ENCODE results near the gene KLRK1.

KLRK1 gene

DNA sequence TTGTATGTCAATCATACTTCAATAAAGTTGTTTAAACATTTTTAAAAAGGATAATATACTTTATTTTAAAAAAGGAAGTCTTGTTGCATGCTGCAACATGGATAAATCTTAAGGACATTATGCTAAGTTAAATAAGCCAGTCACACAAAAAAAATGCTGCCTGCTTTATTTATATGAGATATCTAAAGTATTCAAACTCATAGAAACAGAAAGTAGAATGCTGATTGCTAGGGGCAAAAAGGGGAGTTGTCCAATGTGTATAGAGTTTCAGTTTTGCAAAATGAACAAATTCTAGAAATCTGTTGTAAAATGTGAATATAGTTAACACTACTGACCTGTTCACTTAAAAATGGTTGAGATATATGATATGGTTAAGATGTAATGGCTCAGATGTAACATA lies 11.0 kb upstream of the KLRK1 start:
- TF ChIP-seq, protein P1, sequence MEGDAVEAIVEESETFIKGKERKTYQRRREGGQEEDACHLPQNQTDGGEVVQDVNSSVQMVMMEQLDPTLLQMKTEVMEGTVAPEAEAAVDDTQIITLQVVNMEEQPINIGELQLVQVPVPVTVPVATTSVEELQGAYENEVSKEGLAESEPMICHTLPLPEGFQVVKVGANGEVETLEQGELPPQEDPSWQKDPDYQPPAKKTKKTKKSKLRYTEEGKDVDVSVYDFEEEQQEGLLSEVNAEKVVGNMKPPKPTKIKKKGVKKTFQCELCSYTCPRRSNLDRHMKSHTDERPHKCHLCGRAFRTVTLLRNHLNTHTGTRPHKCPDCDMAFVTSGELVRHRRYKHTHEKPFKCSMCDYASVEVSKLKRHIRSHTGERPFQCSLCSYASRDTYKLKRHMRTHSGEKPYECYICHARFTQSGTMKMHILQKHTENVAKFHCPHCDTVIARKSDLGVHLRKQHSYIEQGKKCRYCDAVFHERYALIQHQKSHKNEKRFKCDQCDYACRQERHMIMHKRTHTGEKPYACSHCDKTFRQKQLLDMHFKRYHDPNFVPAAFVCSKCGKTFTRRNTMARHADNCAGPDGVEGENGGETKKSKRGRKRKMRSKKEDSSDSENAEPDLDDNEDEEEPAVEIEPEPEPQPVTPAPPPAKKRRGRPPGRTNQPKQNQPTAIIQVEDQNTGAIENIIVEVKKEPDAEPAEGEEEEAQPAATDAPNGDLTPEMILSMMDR (IDR thresholded peaks at IDR 0.05), result no peak

DNA sequence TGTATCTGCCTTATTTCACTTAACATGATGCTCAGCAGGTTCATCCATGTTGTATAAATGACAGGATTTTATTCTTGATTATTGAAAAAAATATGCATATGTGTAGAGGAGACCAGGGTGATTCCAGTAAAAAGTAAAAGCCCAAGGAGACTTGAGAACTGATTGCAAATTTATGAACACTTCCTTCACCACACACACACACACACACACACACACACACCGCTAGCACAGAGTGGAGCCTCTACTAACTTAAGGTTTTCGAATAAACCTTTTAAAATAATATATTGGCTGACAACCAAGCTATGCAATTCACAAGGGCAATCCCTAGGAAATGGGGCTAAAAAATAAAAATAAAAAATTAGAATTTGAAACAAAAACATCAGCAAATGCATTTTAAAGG lies 8.3 kb upstream of the KLRK1 start:
- TF ChIP-seq, protein P1 (IDR thresholded peaks at IDR 0.05), result no peak

DNA sequence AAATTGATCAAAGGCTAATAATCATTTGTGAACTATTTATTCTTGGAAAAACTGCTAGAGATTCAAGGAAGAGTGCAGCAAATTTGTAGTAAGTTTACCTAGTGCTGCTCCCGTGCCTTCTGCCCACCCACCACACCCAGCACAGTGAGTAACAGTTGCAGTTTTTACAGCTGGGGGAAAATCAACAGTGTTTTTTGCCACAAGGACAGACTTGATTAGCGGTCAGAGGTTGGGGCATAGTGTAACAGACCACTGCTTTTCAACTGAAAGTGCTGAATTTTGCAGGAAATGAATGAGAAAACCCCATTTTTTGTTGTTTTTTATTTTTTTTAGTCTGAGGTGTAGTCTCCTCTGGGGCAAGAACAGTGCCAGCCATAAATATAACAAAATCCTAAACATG lies 7.5 kb upstream of the KLRK1 start:
- TF ChIP-seq, protein P1 (IDR thresholded peaks at IDR 0.05), result no peak

DNA sequence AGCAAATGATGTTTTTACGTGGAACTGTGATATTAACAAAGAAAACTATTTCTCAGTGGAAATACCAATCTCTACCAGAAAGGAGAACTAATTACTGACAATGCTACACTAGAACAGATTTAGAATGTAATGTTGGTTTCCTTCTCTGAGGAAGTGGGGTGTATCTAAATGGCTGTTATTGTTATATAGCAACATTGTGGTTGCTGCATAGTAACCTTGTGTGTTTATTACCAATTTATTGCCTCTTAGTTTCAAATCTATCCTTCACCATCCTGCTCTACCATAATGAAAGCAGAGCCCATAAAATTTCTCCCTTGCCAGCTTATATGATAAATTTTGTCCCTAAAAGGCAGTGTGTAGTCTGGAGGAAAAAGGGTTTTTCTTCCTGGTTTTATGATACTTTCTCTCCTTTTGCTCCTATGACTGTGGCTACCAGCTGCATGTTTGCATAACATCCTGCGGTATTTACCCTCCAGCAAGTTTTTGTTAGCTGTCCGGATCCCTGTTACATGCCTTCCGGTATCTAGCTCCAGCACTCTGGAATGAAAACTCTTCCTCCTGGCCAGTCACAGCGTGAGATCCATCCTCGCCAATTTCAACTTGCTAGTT lies 5.7 kb upstream of the KLRK1 start:
- TF ChIP-seq, protein P1 (IDR thresholded peaks at IDR 0.05), result no peak

DNA sequence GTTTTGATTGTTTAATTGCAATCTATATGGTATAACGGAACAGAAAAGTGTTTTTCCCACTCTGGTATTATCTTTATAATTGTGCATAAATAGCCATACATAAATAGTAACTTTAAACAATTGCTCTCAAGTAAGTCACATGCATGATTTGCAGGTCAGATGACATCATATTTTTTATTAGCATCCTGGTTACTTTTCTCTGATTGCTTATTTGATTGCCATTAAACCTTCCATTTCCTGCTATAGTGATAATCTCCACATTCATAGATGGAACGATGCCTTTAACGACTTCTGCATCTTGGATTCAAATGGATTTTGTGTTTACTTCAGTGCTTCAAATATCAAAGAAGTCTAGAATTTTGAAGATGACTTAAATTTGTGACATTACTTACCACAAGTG lies 3.5 kb upstream of the KLRK1 start:
- TF ChIP-seq, protein P1 (IDR thresholded peaks at IDR 0.05), result no peak

DNA sequence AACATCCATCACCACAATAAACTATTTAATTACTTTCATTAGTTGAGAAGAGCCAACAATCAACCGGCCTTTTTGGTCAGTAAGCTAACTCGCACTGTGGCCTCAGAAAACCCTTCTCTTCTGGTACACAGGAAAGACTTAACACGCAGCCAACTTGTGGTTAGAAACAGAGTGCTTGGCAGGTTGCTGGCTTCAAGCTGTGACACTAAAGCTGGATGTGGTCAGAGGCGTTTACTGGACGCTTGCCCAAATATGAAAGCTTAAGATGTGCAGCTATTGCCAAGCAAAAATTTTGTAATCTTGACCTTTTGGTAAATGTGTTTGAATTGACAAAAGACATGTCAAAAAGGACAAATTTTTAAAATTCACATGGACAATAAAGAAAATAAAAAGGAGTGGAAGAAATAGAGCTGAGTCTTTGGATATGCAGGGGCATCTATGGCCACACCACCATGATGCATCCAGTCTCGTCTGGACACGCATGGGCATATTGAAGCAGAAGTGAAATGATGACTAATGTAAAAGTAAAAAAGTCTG lies 2.6 kb upstream of the KLRK1 start:
- TF ChIP-seq, protein P1 (IDR thresholded peaks at IDR 0.05), result no peak

DNA sequence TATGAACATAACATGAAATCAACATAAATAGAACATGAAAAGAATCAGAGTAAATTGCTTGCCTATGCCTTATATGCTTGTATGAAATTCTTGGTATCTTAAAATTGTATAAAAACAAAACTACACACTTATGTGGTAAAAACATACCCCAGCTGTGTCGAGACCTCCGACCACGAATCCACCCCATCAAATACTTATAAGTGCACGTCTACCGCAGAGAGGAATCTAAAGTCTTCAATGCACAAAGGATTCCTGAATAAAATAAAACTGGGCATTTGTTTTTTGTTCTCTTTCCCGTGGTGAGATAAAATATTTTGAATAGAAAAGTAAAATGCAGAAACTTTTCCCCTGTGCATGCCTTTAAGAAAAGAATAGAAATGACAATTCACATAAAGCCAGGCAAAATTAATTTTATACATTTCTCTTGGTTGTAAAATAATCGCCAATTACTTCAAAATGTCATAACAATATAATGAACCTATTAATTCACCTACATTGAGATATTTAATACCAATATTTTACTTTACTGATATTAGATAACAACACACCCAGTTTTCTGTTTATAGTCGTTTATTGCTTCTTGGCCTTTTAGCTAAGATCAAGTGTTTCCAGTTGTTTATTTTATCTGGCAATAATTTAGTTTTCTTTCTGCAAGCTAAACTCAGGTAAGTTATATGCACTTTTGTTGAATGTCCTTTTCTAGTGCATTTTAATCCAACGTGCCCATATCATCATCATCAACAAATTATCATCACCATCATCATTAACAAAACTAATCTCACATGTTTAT lies 1.0 kb downstream of the KLRK1 start:
- TF ChIP-seq, protein P1 (IDR thresholded peaks at IDR 0.05), result no peak
